22Rv1 (cell line): ENCODE results near the gene FAM204A.

Experiments
- H3K27ac ChIP-seq: fragments of 450-650 bp; 2 replicates; pipeline ENCODE4 v1.5.1; 2017
- CTCF ChIP-seq: fragments of 450-650 bp; IDR thresholded peaks from 2 replicates; pipeline ENCODE4 v1.5.1; 2017; ENCODE audit warnings: mild to moderate bottlenecking
- ZFX ChIP-seq: fragments of 450-650 bp; IDR thresholded peaks from 2 replicates; pipeline ENCODE4 v1.6.1; 2017; ENCODE audit warnings: antibody characterized with exemption, borderline replicate concordance

The FAM204A gene

GRCh38 chr10:118305730-118306129, 36.4 kb downstream of the FAM204A start:
- H3K27ac ChIP-seq = no peak overlapping the region
- TF ChIP-seq ZFX (no peak), CTCF (no peak)

- TF ChIP-seq ZFX = no peak
- TF ChIP-seq CTCF = no peak
- no peak overlapping the region for H3K27ac ChIP-seq
These were observed 37.6 kb downstream of the FAM204A start for GRCh38 chr10:118304521-118304920.

- no peak for TF ChIP-seq CTCF
- TF ChIP-seq ZFX = no peak
These were observed 40.9 kb downstream of the FAM204A start for GRCh38 chr10:118301211-118301610.

GRCh38 chr10:118300320-118300719, 41.8 kb downstream of the FAM204A start:
- TF ChIP-seq ZFX = no peak
- no peak for TF ChIP-seq CTCF
- no peak overlapping the region for H3K27ac ChIP-seq

More at GRCh38 chr10:118301211-118301610, 40.9 kb downstream of the FAM204A start:
- no peak overlapping the region for H3K27ac ChIP-seq

GRCh38 chr10:118298787-118299186, 43.3 kb downstream of the FAM204A start:
- H3K27ac ChIP-seq = no peak overlapping the region
- TF ChIP-seq CTCF (no peak), ZFX (no peak)

- H3K27ac ChIP-seq = no peak overlapping the region
- no peak for TF ChIP-seq CTCF
- no peak for TF ChIP-seq ZFX
These were observed 51.0 kb downstream of the FAM204A start for GRCh38 chr10:118291122-118291521.

GRCh38 chr10:118290471-118290995, 51.6 kb downstream of the FAM204A start:
- TF ChIP-seq ZFX = no peak
- TF ChIP-seq CTCF = no peak
- H3K27ac ChIP-seq = no peak overlapping the region
